Natural killer cell (primary cell): ENCODE data around the gene E4F1. TPM values are rescaled to one million over a fixed set of nuclear protein-coding genes. Genes with fewer than 3 reads are reported as not detected.

Source experiments
- ATAC-seq, 3 donors: fragments of 150-1000 bp in 2 of 3; fragments of 200-7000 bp in 1 of 3; cut with Tn5 transposase; 1 replicate in 1 of 3; 2 replicates in 2 of 3; pipeline ENCODE4 v1.10.0; 2021; ENCODE audit warnings: mild to moderate bottlenecking in 2 of 3, moderate library complexity in 2 of 3
- DNase-seq, 2 donors: peaks; one replicate each; pipeline versions ENCODE4 v3.0.0 to v3.0.0-alpha.2; 2013 to 2021; ENCODE audit warnings: mixed read lengths in 1 of 2
- H3K27ac ChIP-seq: one replicate; pipeline ENCODE4 v1.5.1; 2013; ENCODE audit warnings: mild to moderate bottlenecking, low read length
- H3K27me3 ChIP-seq: one replicate; pipeline ENCODE4 v1.6.1; 2013; ENCODE audit warnings: low read length; ENCODE audit not compliant: control insufficient read depth, insufficient read depth
- H3K36me3 ChIP-seq: one replicate; pipeline ENCODE4 v1.6.1; 2013; ENCODE audit warnings: low read length; ENCODE audit not compliant: control insufficient read depth, insufficient read depth
- H3K4me1 ChIP-seq: one replicate; pipeline ENCODE4 v1.6.1; 2013; ENCODE audit warnings: low read length; ENCODE audit not compliant: control insufficient read depth, insufficient read depth
- H3K4me3 ChIP-seq: one replicate; pipeline ENCODE4 v1.5.1; 2013; ENCODE audit warnings: low read length
- H3K9me3 ChIP-seq: one replicate; pipeline ENCODE4 v1.6.1; 2013; ENCODE audit warnings: low read length; ENCODE audit not compliant: control insufficient read depth, insufficient read depth
- H3K27ac Mint-ChIP-seq, 2 donors: one replicate each; pipeline ENCODE4 v1.8.0; 2022; ENCODE audit warnings: mild to moderate bottlenecking in 2 of 2, mixed read lengths in 2 of 2, moderate library complexity in 1 of 2
- H3K27me3 Mint-ChIP-seq, 2 donors: one replicate each; pipeline ENCODE4 v1.8.0; 2022; ENCODE audit warnings: low read depth in 2 of 2, mixed read lengths in 2 of 2
- H3K36me3 Mint-ChIP-seq: one replicate; pipeline ENCODE4 v1.8.0; 2022; ENCODE audit warnings: mixed read lengths
- H3K4me1 Mint-ChIP-seq, 2 donors: one replicate each; pipeline ENCODE4 v1.8.0; 2022; ENCODE audit warnings: mixed read lengths in 2 of 2
- H3K4me3 Mint-ChIP-seq: one replicate; pipeline ENCODE4 v1.8.0; 2022; ENCODE audit warnings: mild to moderate bottlenecking, moderate library complexity, mixed read lengths
- H3K9me3 Mint-ChIP-seq, 2 donors: one replicate each; pipeline ENCODE4 v1.8.0; 2022; ENCODE audit warnings: mixed read lengths in 2 of 2
- CTCF ChIP-seq: fragments of 200-600 bp; IDR thresholded peaks from one replicate; pipeline ENCODE4 v1.8.0; 2022; ENCODE audit warnings: antibody characterized with exemption
- WGBS: methylation state at CpG from one replicate; pipeline ENCODE4 v1.1.7; 2013; ENCODE audit warnings: missing lambda C conversion rate; ENCODE audit not compliant: insufficient coverage; 5-methylcytosine and 5-hydroxymethylcytosine counted together
- intact Hi-C: fragments of 100-400 bp; cut with micrococcal nuclease; formaldehyde crosslinking; loops from one replicate; pipeline ENCODE4 v1.14.2; 2022
- total RNA-seq, 4 donors: library from RNA; stranded (reverse); fragments of 120-200 nt in 1 of 4; gene quantifications; one replicate each; pipeline versions ENCODE4 v1.2.3 to v1.2.4, GENCODE V29; 2013 to 2022

E4F1 gene
- total RNA-seq, 3 donors from 2014 or later (not counting 1 experiment from before 2014, with no cell fraction given) = 43.6 to 45.7 (median 45.7) TPM

- Mint-ChIP-seq H3K27me3 (no peaks in the 10 kb centered on the region), H3K36me3 (no peaks in the 10 kb centered on the region), H3K9me3 (no peaks in the 10 kb centered on the region), H3K4me3 (no peak overlapping the region), H3K4me1 (peaks cover 0 to 6% of the 10 kb centered on the region in 2 donors), H3K27ac (no peak overlapping the region)
- ATAC-seq (no peak), DNase-seq (no peak)
- WGBS = 96% methylated on average over 18 of the region's 18 CpGs
- intact Hi-C loops = no loop called here
- no peak for TF ChIP-seq CTCF
- Histone ChIP-seq H3K4me1 (peaks cover 10% of the 10 kb centered on the region), H3K9me3 (no peaks in the 10 kb centered on the region), H3K27ac (no peak overlapping the region), H3K4me3 (no peak overlapping the region), H3K36me3 (peaks cover 29% of the 10 kb centered on the region), H3K27me3 (no peaks in the 10 kb centered on the region)
Observed at GRCh38 chr16:2246301-2246885, 23.0 kb downstream of the E4F1 start.

- peaks cover 19% of the 10 kb centered on the region for H3K4me1 ChIP-seq
Observed at GRCh38 chr16:2250652-2251295, 27.4 kb downstream of the E4F1 start.

GRCh38 chr16:2251296-2252111 lies 28.1 kb downstream of the E4F1 start, which contains the start of gene ECI1:
Gene ECI1 (minus strand): TSS chr16:2251587. CDS start chr16:2251566, 21 bp downstream.
- 3% methylated on average over 88 of the region's 88 CpGs for WGBS
- ATAC-seq = peak; percentile 89 to 95 (median 89)
- H3K4me3 ChIP-seq = peak within 1 kb of the TSS; percentile 61

More at GRCh38 chr16:2250652-2251295, 27.4 kb downstream of the E4F1 start:
- Histone ChIP-seq H3K36me3 (peaks cover 25% of the 10 kb centered on the region), H3K9me3 (no peaks in the 10 kb centered on the region), H3K27me3 (no peaks in the 10 kb centered on the region), H3K27ac (peak overlapping the region; percentile 71), H3K4me3 (peak overlapping the region; percentile 61)
- intact Hi-C loops = loop anchor here (1.0 kb wide), 1 partner anchor 27 kb away; the partner anchor contains the start of gene E4F1
- H3K27ac Mint-ChIP-seq = peak overlapping the region; percentile 81 to 85
- ATAC-seq (peak in 1 of 3 donors; percentile 3), DNase-seq (peak in 1 of 2 donors; percentile 65)
- H3K9me3 Mint-ChIP-seq = no peaks in the 10 kb centered on the region
- peaks cover 0 to 6% of the 10 kb centered on the region in 2 donors for H3K4me1 Mint-ChIP-seq
- TF ChIP-seq CTCF = no peak
- 14% methylated on average over 34 of the region's 35 CpGs for WGBS
- H3K36me3 Mint-ChIP-seq = no peaks in the 10 kb centered on the region
- H3K4me3 Mint-ChIP-seq = peak overlapping the region; percentile 90
- no peaks in the 10 kb centered on the region for H3K27me3 Mint-ChIP-seq

More at GRCh38 chr16:2251296-2252111, 28.1 kb downstream of the E4F1 start, which contains the start of gene ECI1:
- intact Hi-C loops = loop anchor here (1.0 kb wide), 1 partner anchor 28 kb away; the partner anchor contains the start of gene E4F1
- Histone ChIP-seq H3K9me3 (no peaks in the 10 kb centered on the region), H3K27ac (peak within 1 kb of the TSS; percentile 71), H3K4me1 (peaks cover 19% of the 10 kb centered on the region), H3K27me3 (no peaks in the 10 kb centered on the region), H3K36me3 (peaks cover 25% of the 10 kb centered on the region)
- TF ChIP-seq CTCF = peak; percentile 38
- Mint-ChIP-seq H3K27ac (peak within 1 kb of the TSS; percentile 81 to 85), H3K27me3 (no peaks in the 10 kb centered on the region), H3K36me3 (no peaks in the 10 kb centered on the region), H3K9me3 (no peaks in the 10 kb centered on the region), H3K4me1 (peaks cover 0 to 10% of the 10 kb centered on the region in 2 donors), H3K4me3 (peak within 1 kb of the TSS; percentile 90)
- DNase-seq = peak; percentile 80 to 87
